Testis (tissue), 2 donors: ENCODE measurements around the gene ATG9A.
"Not testable (repeated sequence)": the region's sequence is repeated elsewhere in the genome, so short reads cannot be mapped to it uniquely, and the experiment has no call there.

Experiments used
- POLR2A ChIP-seq: fragments of 450-650 bp; IDR thresholded peaks from one replicate; pipeline ENCODE4 v1.6.1; 2017; ENCODE audit warnings: antibody characterized with exemption, mild to moderate bottlenecking, moderate library complexity
- TF ChIP-seq, protein P1 (sequence below), 3 experiments: fragments of 450-650 bp in 2 of 3; fragments of 200-600 bp in 1 of 3; sonication (generic) in 1 of 3; IDR thresholded peaks; one replicate each; pipeline ENCODE4 v1.5.1; 2016 to 2019; ENCODE audit warnings: antibody characterized with exemption in 3 of 3, mild to moderate bottlenecking in 2 of 3, moderate library complexity in 1 of 3

DNA sequence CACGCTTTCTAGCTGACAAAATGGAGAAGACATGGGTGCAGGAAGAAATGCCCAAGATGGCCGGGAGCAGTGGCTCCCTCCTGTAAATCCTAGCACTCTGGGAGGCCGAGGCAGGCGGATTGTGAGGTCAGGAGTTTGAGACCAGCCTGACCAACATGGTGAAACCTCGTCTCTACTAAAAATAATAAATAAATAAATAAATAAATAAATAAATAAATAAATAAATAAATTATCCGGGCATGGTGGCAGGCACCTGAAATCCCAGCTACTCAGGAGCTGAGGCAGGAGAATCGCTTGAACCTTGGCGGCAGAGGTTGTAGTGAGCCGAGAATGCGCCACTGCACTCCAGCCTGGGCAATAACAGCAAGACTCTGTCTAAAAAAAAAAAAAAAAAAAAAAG, 29.5 kb upstream of the ATG9A start:
- TF ChIP-seq, protein P1, sequence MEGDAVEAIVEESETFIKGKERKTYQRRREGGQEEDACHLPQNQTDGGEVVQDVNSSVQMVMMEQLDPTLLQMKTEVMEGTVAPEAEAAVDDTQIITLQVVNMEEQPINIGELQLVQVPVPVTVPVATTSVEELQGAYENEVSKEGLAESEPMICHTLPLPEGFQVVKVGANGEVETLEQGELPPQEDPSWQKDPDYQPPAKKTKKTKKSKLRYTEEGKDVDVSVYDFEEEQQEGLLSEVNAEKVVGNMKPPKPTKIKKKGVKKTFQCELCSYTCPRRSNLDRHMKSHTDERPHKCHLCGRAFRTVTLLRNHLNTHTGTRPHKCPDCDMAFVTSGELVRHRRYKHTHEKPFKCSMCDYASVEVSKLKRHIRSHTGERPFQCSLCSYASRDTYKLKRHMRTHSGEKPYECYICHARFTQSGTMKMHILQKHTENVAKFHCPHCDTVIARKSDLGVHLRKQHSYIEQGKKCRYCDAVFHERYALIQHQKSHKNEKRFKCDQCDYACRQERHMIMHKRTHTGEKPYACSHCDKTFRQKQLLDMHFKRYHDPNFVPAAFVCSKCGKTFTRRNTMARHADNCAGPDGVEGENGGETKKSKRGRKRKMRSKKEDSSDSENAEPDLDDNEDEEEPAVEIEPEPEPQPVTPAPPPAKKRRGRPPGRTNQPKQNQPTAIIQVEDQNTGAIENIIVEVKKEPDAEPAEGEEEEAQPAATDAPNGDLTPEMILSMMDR (IDR thresholded peaks at IDR 0.05) = not testable (repeated sequence)
- not testable (repeated sequence) for TF ChIP-seq POLR2A
